Fibroblast of peridontal ligament (primary cell): ENCODE measurements around the gene CENPO.

Experiments
- DNase-seq: peaks from one replicate; pipeline ENCODE4 v3.0.0-alpha.2; 2010; ENCODE audit errors: extremely low read depth

Gene CENPO

DNA sequence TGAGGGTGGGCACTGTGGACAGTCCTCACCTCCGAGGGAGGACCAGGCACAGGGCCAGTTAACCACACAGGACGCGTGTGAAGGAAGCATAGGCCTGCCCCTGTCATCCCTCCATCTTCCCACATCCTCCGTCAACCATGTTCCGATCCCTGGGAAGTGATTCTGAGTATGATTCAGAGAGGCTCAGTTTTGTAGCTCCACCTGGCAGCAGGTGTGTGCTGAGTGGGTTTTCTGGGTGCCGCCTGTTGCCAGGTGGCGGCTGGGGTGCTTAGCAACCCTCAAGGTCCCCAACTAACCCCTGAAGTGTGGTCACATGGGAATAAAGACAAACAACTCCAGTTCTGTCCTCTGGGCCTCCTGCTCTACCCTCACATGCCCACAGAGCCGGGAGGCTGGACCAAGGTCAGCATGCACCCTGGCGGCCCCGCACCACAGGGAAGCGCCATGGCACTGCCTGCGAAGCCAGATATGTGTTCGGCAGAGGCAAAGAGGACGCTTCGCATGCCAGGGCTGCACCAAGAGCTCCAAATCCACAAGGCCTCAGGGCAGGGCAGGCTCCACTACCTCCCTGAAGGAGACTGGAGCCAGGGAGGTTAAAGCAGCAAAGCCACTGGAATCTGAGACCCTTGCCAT, 66.9 kb downstream of the CENPO start:
- no peak for DNase-seq

- DNase-seq: no peak
Observed at GRCh38 chr2:24860631-24861030, 67.4 kb downstream of the CENPO start.

DNA sequence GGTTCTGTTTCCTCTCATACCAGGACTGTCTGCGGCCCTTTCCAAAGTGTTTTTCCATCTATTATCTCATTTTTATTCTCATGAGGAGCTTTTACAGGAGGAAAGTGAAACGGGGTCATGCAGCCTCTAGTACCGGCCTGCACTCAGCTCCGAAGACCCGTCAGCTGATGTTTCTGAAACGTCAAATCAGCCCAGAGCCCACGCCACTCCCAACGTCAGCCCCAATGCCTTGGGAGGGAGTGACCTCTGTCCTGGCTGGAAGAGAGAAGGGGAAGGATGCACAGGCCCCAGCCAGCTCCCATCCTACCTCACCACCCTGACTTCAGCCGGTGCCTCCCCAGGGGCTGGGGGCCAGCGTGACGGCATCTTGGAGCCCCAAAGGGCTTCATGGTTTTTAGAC, 68.3 kb downstream of the CENPO start:
- no peak for DNase-seq

DNA sequence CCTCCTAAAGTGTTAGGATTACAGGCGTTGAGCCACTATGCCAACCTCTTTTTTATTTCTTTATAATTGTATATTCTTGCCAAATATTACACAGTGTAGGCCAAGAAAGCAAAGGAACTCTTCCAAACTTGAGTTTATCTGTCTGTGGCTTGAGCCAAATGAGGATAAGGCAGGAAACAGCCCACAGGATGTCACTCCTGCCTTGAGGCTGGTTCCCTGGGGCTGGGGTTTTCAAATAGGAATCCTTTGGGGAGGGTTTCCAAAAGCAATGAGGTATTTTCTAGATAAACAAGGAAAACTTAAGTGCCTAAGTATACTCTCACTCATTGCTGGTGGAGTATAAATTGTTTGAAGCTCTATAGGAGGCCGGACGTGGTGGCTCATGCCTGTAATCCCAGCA, 70.4 kb downstream of the CENPO start:
- peak; percentile 58 for DNase-seq

DNA sequence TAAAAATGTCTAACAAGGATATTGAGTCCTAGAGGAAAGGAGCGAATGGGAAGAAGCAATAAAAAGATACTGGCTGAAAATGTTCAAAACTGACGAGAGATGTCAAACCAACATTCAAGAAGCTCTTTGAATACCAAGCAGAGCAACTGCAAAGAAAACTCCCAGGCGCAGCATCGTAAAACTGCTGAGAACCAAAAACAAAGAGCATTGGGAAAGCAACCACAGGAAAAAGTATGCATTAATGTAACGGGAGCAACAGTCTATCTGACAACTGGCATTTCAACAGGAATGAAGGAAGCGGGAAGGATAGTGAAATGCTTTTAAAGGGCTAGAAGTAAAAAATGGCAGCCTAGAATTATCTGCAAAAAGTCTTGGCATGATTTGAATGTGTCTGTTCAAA, 73.7 kb downstream of the CENPO start:
- DNase-seq: no peak

DNA sequence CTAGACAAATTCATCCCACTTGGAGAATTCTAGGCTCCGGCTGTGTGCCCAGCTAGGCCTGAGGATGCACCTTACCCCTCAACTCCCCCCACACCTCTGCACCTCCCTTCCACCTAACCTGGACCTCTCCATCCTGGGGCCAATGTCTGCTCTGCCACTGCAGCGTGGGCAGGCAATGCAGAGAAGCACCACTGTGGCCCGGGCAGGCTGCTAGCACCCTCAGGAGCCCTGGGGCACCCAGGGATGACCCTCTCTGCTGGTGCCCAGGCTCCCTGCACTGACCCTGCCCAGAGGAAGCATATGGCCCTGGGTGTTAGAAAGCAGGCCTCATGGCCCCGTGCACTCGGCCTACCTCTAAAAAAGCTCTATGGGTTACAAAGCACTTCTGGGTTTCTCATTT, 77.2 kb downstream of the CENPO start:
- DNase-seq: no peak

DNA sequence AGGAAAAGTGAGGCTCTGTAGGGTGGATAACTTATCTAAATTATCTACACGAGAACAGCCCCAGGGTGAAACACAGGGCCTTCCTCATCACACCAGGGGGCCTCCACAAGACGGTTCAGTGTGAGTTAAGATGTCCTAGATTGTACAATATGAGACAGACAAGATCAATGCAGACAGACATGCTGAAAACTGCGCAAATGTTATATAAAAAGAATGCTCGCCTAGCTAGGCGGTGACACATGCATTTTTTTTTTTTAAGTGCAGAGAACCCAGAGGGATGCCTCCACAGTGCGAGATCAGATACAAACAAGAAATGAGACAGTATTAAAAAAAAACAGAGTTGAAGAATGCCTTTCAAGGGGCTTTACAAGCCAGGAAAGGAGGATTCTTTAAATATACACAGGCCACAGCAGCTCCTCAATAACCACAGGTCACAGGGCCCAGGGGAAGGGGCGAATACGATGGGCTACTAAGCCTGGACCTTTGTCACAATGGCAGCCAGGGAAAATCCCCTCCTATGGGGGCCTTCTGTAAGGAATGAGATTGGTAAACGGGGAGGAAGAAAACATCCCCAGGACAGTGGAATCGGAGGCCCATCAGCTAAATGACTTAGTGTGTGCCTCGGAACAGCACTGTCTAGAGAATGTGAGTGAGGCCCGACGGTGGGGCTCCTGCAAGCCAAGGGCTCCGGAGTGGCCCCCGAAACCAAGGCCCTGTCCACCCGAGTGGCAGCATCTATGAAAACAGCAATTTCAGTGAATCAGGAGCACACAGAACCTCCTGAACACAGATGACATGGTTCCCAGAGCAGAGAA, 77.9 kb downstream of the CENPO start:
- DNase-seq: no peak

DNA sequence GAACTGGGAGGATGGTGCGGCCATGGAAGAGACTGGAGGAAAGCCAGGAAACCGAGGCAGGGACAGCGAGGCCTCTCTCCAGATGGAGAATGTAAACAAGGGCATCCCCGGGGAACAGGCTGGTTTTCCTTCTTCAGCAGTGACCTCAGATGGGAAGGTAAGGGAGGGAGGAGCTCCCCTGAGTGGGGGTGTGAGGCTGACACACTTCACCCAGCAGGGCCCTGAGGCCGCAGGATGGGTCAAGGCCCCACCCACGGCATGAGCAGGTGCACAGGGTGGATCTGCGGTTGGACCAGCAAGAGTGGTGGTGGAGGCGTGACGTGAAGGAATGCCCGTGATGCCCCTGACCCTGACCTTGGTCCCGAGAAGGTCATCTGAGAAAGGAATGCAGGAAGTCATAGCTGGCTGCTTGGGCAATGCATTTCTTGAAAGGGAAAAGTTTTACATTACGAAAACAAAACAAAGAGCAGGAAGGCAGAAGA, 78.7 kb downstream of the CENPO start:
- DNase-seq: peak; percentile 64
